HCT116 (cell line): ENCODE data around the gene COPS8. TPM values are rescaled to one million over a fixed set of nuclear protein-coding genes. Genes with fewer than 3 reads are reported as not detected.

Experiments
- ATAC-seq: fragments of 200-7000 bp; cut with Tn5 transposase; 2 replicates; pipeline ENCODE4 v1.9.1; 2020; ENCODE audit warnings: mild to moderate bottlenecking, moderate library complexity
- BruUV-seq: library from RNA; stranded (reverse); fragments of 400-500 nt; replicated peaks from 2 replicates; lab custom pipeline; 2021; lab: Mats Ljungman, UMichigan
- CTCF ChIA-PET: fragments of 300-600 bp; sonication (Branson Sonifier 250); formaldehyde crosslinking; loops from one replicate; lab custom pipeline; 2021; ENCODE audit warnings: antibody characterized with exemption; lab: Charles Lee
- POLR2A ChIA-PET: fragments of 300-600, 350-600 bp; sonication (Branson Sonifier 250); formaldehyde crosslinking; loops from one replicate; lab custom pipeline; 2021; ENCODE audit warnings: antibody characterized with exemption; lab: Charles Lee
- RAD21 ChIA-PET, 2 experiments: fragments of 300-600 bp; sonication (Branson Sonifier 250); formaldehyde crosslinking; loops; one replicate each; lab custom pipeline; 2023; ENCODE audit warnings: low total read pairs in 2 of 2; ENCODE audit not compliant: uncharacterized antibody in 2 of 2, unreplicated experiment in 2 of 2, low non-redundant PET in 1 of 2; lab: Charles Lee
- DNase-seq: peaks from one replicate; pipeline ENCODE4 v3.0.0-alpha.2; 2010; ENCODE audit warnings: low read depth, low spot score
- H2AFZ ChIP-seq: fragments of 200-600 bp; shearing (Covaris generic), sonication (generic); 2 replicates; pipeline ENCODE4 v1.6.1; 2017; ENCODE audit warnings: low read depth, mixed run types, mixed read lengths, antibody characterized with exemption, low read length; ENCODE audit not compliant: poor library complexity, severe bottlenecking
- H3K27ac ChIP-seq: 2 replicates; pipeline ENCODE4 v1.5.1; 2012; ENCODE audit warnings: low read depth, low read length
- H3K27me3 ChIP-seq: fragments of 200-600 bp; sonication (generic); 2 replicates; pipeline ENCODE4 v1.6.1; 2016; ENCODE audit warnings: mixed run types, low read length, mixed read lengths; ENCODE audit not compliant: insufficient read depth
- H3K36me3 ChIP-seq, 2 experiments: fragments of 200-500 bp in 1 of 2; fragments of 200-600 bp in 1 of 2; sonication (Bioruptor generic) in 1 of 2; sonication (generic) in 1 of 2; 2 replicates each; pipeline versions ENCODE4 v1.5.1 to v1.6.1; 2014 to 2016; ENCODE audit warnings: low read length in 2 of 2, inconsistent platforms in 1 of 2, mixed read lengths in 1 of 2, mixed run types in 1 of 2; ENCODE audit not compliant: insufficient read depth in 2 of 2, control insufficient read depth in 1 of 2
- H3K4me1 ChIP-seq, 2 experiments: fragments of 200-600 bp in 1 of 2; sonication (generic) in 1 of 2; 2 replicates each; pipeline versions ENCODE4 v1.5.1 to v1.6.1; 2012 to 2017; ENCODE audit warnings: low read length in 2 of 2, inconsistent platforms in 1 of 2, mild to moderate bottlenecking in 1 of 2, mixed read lengths in 1 of 2, mixed run types in 1 of 2, moderate library complexity in 1 of 2; ENCODE audit not compliant: insufficient read depth in 2 of 2, control insufficient read depth in 1 of 2
- H3K4me2 ChIP-seq: fragments of 200-600 bp; sonication (generic); 2 replicates; pipeline ENCODE4 v1.6.1; 2017; ENCODE audit warnings: mixed run types, low read length, mixed read lengths
- H3K4me3 ChIP-seq, 2 experiments: fragments of 200-600 bp in 1 of 2; sonication (generic) in 1 of 2; replicated peaks in 1 of 2; 2 replicates each; pipeline ENCODE4 v1.5.1; 2011 to 2016; ENCODE audit warnings: low read length in 2 of 2, control low read depth in 1 of 2, low read depth in 1 of 2, mild to moderate bottlenecking in 1 of 2, mixed read lengths in 1 of 2, mixed run types in 1 of 2
- H3K79me2 ChIP-seq: fragments of 200-600 bp; sonication (generic); 2 replicates; pipeline ENCODE4 v1.6.1; 2017; ENCODE audit warnings: mild to moderate bottlenecking, mixed run types, low read length, moderate library complexity, mixed read lengths; ENCODE audit not compliant: insufficient read depth
- H3K9ac ChIP-seq: fragments of 200-600 bp; sonication (generic); 2 replicates; pipeline ENCODE4 v1.6.1; 2016; ENCODE audit warnings: low read length, mixed read lengths
- H3K9me2 ChIP-seq: fragments of 200-600 bp; sonication (generic), shearing (Covaris generic); 2 replicates; pipeline ENCODE4 v1.6.1; 2017; ENCODE audit warnings: mixed run types, mild to moderate bottlenecking, moderate library complexity; ENCODE audit not compliant: insufficient read depth
- H3K9me3 ChIP-seq, 2 experiments: fragments of 200-500 bp in 1 of 2; fragments of 200-600 bp in 1 of 2; sonication (Bioruptor generic) in 1 of 2; sonication (generic) in 1 of 2; 2 replicates each; pipeline ENCODE4 v1.6.1; 2014 to 2017; ENCODE audit warnings: low read length in 2 of 2, mixed read lengths in 2 of 2, inconsistent platforms in 1 of 2, low read depth in 1 of 2, mild to moderate bottlenecking in 1 of 2, mixed run types in 1 of 2, moderate library complexity in 1 of 2; ENCODE audit not compliant: control insufficient read depth in 1 of 2, insufficient read depth in 1 of 2
- H4K20me1 ChIP-seq: fragments of 200-600 bp; sonication (generic), shearing (Covaris generic); 2 replicates; pipeline ENCODE4 v1.6.1; 2017; ENCODE audit warnings: mixed run types, mild to moderate bottlenecking, moderate library complexity; ENCODE audit not compliant: insufficient read depth
- CBX3 ChIP-seq: IDR thresholded peaks from 2 replicates; pipeline ENCODE4 v1.6.1; 2012; ENCODE audit warnings: low read depth
- CEBPB ChIP-seq: IDR thresholded peaks from 2 replicates; pipeline ENCODE4 v1.6.1; 2012; ENCODE audit warnings: low read depth
- CTCF ChIP-seq, 3 experiments: fragments of 200-600 bp in 1 of 3; sonication (generic) in 1 of 3; IDR thresholded peaks in 2 of 3; conservative IDR thresholded peaks in 1 of 3; 2 replicates each; pipeline ENCODE4 v1.5.1; 2012 to 2017; ENCODE audit warnings: low read depth in 2 of 3, low read length in 2 of 3, antibody characterized with exemption in 1 of 3, borderline replicate concordance in 1 of 3, control low read depth in 1 of 3, mild to moderate bottlenecking in 1 of 3, mixed read lengths in 1 of 3, mixed run types in 1 of 3, moderate library complexity in 1 of 3; ENCODE audit not compliant: insufficient read depth in 1 of 3
- ELF1 ChIP-seq: IDR thresholded peaks from 2 replicates; pipeline ENCODE4 v1.6.1; 2012; ENCODE audit warnings: low read depth, borderline replicate concordance
- EZH2 ChIP-seq: fragments of 200-600 bp; sonication (generic); IDR thresholded peaks from 2 replicates; pipeline ENCODE4 v1.6.1; 2017; ENCODE audit warnings: antibody characterized with exemption, mixed run types
- EZH2phosphoT487 ChIP-seq: fragments of 200-600 bp; IDR thresholded peaks from 2 replicates; pipeline ENCODE4 v1.6.1; 2018; ENCODE audit warnings: antibody characterized with exemption, borderline replicate concordance
- FOSL1 ChIP-seq: IDR thresholded peaks from 2 replicates; pipeline ENCODE4 v1.6.1; 2012; ENCODE audit warnings: low read depth
- JUND ChIP-seq: IDR thresholded peaks from 2 replicates; pipeline ENCODE4 v1.6.1; 2012
- MAX ChIP-seq: IDR thresholded peaks from 2 replicates; pipeline ENCODE4 v1.6.1; 2012
- POLR2A ChIP-seq: IDR thresholded peaks from 2 replicates; pipeline ENCODE4 v1.7.0; 2011; ENCODE audit warnings: borderline replicate concordance; ENCODE audit not compliant: insufficient read depth, insufficient read length; ENCODE audit errors: extremely low read depth
- POLR2AphosphoS5 ChIP-seq: IDR thresholded peaks from 2 replicates; pipeline ENCODE4 v1.6.1; 2011; ENCODE audit warnings: mild to moderate bottlenecking, low read depth, low read length, moderate library complexity
- RAD21 ChIP-seq: IDR thresholded peaks from 2 replicates; pipeline ENCODE4 v1.6.1; 2012; ENCODE audit warnings: low read depth, mild to moderate bottlenecking
- SIN3A ChIP-seq: IDR thresholded peaks from 2 replicates; pipeline ENCODE4 v1.6.1; 2012; ENCODE audit warnings: low read depth
- SP1 ChIP-seq: IDR thresholded peaks from 2 replicates; pipeline ENCODE4 v1.6.1; 2012; ENCODE audit warnings: low read depth
- SRF ChIP-seq: IDR thresholded peaks from 2 replicates; pipeline ENCODE4 v1.6.1; 2012; ENCODE audit warnings: low read depth
- intact Hi-C: fragments of 100-400 bp; cut with micrococcal nuclease; formaldehyde crosslinking; loops from 2 replicates; pipeline ENCODE4 v1.10.0; 2022
- total RNA-seq: library from RNA; stranded (reverse); gene quantifications from one replicate; pipeline ENCODE4 v1.2.1, GENCODE V29; 2021; ENCODE audit not compliant: unreplicated experiment
- TF ChIP-seq, protein P1 (sequence below): IDR thresholded peaks from 2 replicates; pipeline ENCODE4 v1.6.1; 2012; ENCODE audit warnings: low read depth
- TF ChIP-seq, protein P2 (sequence below): IDR thresholded peaks from 2 replicates; pipeline ENCODE4 v1.6.1; 2012

Gene COPS8
- total RNA-seq, 1 experiment from 2014 or later: 42.2 TPM

- H3K27me3 ChIP-seq: no peaks in the 10 kb centered on the region
- intact Hi-C loops: loop anchor here (10.0 kb wide), 1 partner anchor 872 kb away; no protein-coding TSS in a partner anchor
Measured at GRCh38 chr2:237066396-237066795, 19.3 kb upstream of the COPS8 start.

DNA sequence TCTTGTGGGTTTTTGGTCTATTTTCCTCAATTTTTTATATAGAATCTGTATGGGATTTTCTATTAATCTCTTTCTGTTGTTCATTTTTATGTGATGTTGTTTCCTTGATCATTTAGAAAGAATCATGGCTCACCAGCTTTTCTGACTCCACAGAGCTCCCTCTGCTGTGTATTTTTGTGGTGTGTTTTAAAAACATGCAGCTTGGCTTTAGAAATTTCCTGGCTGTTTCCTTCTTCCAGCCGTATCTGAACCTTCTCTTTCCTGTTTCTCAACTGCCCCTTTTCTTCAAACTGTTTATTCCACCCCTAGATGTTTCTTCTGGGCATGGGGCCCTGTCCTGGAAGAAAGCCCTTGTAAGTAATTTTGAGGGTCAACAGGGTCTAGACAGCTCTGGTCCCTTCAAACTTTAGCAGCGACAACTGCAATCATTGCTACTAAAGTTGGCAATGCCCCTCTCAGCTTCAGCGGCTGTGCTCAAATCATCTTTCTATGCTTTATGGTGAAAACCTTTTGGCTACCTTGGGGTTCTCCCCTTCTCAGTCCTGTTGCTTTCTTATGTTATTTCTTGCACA is 17.6 kb upstream of the COPS8 start:
- H3K79me2 ChIP-seq: no peaks in the 10 kb centered on the region
- BruUV-seq: no TSS peak
- H3K27me3 ChIP-seq: no peaks in the 10 kb centered on the region
- CTCF ChIA-PET: no interaction called here
- no peak overlapping the region for H3K4me3 ChIP-seq
- H3K4me1 ChIP-seq: no peaks in the 10 kb centered on the region
- no peaks in the 10 kb centered on the region for H3K36me3 ChIP-seq
- RAD21 ChIA-PET: no interaction called here
- no peaks in the 10 kb centered on the region; a peak in 1 of 4 replicates for H3K9me3 ChIP-seq
- H3K27ac ChIP-seq: no peak overlapping the region
- POLR2A ChIA-PET: no interaction called here
- no peak for ATAC-seq
- H3K9ac ChIP-seq: no peak overlapping the region
- no peak overlapping the region for H2AFZ ChIP-seq
- intact Hi-C loops: loop anchor here (10.0 kb wide), 1 partner anchor 873 kb away; no protein-coding TSS in a partner anchor
- no peaks in the 10 kb centered on the region for H4K20me1 ChIP-seq
- no peaks in the 10 kb centered on the region for H3K9me2 ChIP-seq
- no peak overlapping the region for H3K4me2 ChIP-seq
- TF ChIP-seq SRF: no peak
- TF ChIP-seq CEBPB: no peak
- no peak for TF ChIP-seq SIN3A
- no peak for TF ChIP-seq POLR2A
- TF ChIP-seq, protein P1, sequence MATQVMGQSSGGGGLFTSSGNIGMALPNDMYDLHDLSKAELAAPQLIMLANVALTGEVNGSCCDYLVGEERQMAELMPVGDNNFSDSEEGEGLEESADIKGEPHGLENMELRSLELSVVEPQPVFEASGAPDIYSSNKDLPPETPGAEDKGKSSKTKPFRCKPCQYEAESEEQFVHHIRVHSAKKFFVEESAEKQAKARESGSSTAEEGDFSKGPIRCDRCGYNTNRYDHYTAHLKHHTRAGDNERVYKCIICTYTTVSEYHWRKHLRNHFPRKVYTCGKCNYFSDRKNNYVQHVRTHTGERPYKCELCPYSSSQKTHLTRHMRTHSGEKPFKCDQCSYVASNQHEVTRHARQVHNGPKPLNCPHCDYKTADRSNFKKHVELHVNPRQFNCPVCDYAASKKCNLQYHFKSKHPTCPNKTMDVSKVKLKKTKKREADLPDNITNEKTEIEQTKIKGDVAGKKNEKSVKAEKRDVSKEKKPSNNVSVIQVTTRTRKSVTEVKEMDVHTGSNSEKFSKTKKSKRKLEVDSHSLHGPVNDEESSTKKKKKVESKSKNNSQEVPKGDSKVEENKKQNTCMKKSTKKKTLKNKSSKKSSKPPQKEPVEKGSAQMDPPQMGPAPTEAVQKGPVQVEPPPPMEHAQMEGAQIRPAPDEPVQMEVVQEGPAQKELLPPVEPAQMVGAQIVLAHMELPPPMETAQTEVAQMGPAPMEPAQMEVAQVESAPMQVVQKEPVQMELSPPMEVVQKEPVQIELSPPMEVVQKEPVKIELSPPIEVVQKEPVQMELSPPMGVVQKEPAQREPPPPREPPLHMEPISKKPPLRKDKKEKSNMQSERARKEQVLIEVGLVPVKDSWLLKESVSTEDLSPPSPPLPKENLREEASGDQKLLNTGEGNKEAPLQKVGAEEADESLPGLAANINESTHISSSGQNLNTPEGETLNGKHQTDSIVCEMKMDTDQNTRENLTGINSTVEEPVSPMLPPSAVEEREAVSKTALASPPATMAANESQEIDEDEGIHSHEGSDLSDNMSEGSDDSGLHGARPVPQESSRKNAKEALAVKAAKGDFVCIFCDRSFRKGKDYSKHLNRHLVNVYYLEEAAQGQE: no peak
- TF ChIP-seq EZH2: no peak
- TF ChIP-seq CBX3: no peak
- TF ChIP-seq EZH2phosphoT487: no peak
- TF ChIP-seq SP1: no peak
- no peak for TF ChIP-seq CTCF (IDR thresholded peaks at IDR 0.05 in 2 of 3, conservative IDR thresholded peaks at IDR 0.05 in 1 of 3; ENCODE audit: borderline replicate concordance in 1 of 3, insufficient read depth in 1 of 3, low read depth in 2 of 3, low read length in 2 of 3)
- TF ChIP-seq, all 23 proteins: peak for 0
- DNase-seq: no peak

More at GRCh38 chr2:237066396-237066795, 19.3 kb upstream of the COPS8 start:
- Histone ChIP-seq H3K9ac (no peak overlapping the region), H4K20me1 (no peaks in the 10 kb centered on the region), H3K27ac (no peak overlapping the region), H3K4me1 (peaks cover 0 to 7% of the 10 kb centered on the region in 2 experiments; a peak in 1 of 4 replicates), H3K79me2 (no peaks in the 10 kb centered on the region), H3K4me3 (no peak overlapping the region), H2AFZ (no peak overlapping the region), H3K36me3 (no peaks in the 10 kb centered on the region), H3K4me2 (no peak overlapping the region), H3K9me2 (no peaks in the 10 kb centered on the region), H3K9me3 (no peaks in the 10 kb centered on the region; a peak in 1 of 4 replicates)
- DNase-seq (no peak), ATAC-seq (no peak)
- POLR2A ChIA-PET: no interaction called here
- TF ChIP-seq EZH2 (no peak), ELF1 (no peak), POLR2AphosphoS5 (no peak), MAX (no peak), RAD21 (no peak), EZH2phosphoT487 (no peak), FOSL1 (no peak), JUND (no peak), SRF (no peak)
- TF ChIP-seq, protein P2, sequence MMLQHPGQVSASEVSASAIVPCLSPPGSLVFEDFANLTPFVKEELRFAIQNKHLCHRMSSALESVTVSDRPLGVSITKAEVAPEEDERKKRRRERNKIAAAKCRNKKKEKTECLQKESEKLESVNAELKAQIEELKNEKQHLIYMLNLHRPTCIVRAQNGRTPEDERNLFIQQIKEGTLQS: no peak
- CTCF ChIA-PET: no interaction called here
- BruUV-seq: no TSS peak
- RAD21 ChIA-PET: no interaction called here
